ENCODE measurements around the gene SLC9A2. TPM values are rescaled to one million over a fixed set of nuclear protein-coding genes. Genes with fewer than 3 reads are reported as not detected.

The SLC9A2 gene
- total RNA-seq, 2 experiments from 2014 or later, result not detected

DNA sequence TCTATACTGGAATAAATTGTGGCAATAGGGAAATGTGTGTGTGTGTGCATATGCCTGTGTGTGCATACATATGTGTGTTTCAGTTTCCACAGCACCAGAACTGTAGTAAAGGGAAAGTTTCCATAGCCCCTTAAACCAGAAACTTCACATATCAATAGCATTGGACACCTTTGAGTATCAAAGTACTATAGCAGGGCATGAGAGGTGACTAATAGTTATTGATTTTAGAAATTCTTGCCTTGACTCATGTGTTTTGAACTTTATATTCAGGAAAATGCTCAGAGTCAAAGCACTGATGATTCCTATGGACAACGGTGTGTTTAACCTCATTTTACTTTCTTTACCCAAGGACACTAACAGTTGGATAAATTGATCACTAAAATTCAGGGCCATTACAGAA is 50.0 kb downstream of the SLC9A2 start:
- ChIA-PET POLR2A (no interaction called here), CTCF (no interaction called here)

DNA sequence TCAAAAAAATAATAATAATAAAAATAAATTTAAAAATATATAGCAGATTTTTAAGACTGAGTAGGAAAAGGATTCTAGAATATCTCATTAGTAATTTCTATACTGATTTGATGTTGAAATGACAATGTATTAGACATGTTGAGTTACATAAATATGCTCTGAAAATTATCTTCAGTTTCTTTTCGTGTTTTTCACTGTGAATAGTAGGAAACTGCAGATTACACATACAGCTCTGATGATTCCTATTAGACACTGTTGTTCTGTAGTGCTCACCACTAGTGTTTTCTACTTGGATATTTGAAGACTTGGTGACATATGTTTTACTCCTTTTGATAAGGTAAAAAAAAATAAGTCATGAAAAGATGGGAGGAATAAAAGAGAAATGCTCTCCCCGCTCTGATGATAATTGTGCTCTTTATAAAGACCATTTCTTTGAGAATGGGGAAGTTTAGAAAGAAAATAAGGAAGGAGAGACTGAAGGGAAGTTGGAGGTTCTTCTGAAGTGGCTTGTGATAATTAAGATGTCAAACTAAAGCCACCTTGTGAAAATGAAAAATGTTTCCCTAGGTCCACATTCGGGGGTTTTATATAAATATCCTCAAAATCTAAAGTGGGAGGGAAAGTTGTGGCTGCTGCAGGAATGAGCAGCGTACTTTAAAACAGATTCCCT is 52.9 kb downstream of the SLC9A2 start:
- CTCF ChIA-PET, result no interaction called here
- POLR2A ChIA-PET, result no interaction called here

GRCh38 chr2:102674370-102674769 is 55.0 kb downstream of the SLC9A2 start:
- CTCF ChIA-PET, result no interaction called here
- POLR2A ChIA-PET, result no interaction called here

DNA sequence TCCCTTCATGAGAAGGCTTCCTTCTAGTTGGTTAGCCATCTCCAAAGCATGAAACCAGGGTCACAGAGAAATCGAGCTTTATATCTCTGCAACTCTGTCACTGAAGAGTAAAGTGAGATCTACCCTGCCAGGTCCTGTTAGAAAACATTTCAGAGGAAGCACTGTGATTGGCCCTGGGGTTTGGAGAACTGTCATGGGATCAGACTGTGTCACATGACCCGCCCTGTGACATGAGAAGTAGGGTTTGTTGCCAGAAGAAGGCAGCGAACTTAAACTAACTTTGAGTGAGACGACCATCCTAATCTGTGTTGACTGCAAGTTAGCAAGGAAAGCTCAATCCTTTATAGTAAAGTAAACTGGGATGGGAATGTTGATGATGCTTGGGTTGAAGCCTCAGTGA is 55.5 kb downstream of the SLC9A2 start:
- POLR2A ChIA-PET, result no interaction called here
- CTCF ChIA-PET, result no interaction called here

DNA sequence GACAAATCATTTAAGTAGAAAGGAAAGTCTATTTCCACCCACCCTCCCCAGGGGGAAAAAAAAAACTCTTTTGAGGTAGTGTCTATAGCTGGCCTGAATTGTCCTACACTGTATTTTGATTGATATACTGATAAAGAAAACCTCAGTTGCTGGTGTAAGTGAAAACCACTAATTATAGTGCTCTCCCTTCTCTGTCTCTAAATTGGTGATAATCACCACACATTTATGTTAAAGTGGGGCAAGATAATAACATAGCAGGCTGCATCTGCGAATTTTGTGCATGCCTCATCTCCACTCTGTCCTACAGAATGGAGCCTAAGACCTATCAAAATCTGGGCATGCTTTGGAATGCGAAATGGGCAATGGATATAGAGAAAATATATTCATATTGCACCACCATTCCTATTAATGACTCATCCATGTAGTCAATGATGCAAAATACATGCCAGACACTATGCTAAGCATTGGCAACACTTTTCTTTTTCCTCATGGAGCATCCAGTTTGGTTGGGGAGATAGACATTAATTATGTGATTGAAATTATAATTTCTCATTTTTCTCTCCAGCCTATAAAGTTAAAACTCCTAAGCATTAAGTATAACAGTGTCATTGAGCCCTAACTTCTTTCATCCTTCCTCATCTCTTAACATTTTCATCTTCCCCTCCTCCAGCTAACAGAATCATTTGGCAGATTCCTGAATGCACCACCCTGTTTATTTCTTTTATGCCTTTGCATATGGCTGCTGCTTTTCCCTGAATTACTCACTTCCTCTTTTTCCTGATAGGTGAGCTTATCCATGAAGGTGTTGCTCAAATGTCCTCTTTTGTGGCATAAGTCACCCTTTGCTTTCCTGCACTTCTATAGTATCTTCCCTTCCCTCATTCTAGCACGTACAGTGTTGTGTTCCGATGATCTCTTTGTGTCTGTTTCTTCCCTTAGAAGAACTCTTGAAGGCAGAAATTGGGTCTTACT is 58.2 kb downstream of the SLC9A2 start:
- POLR2A ChIA-PET, result no interaction called here

GRCh38 chr2:102678442-102678841 is 59.1 kb downstream of the SLC9A2 start:
- CTCF ChIA-PET, result interaction anchor here (0.6 kb wide), 1 partner anchor 285 kb away, joined by 3 read pairs; no protein-coding TSS in a partner anchor

More for the DNA sequence above, 58.2 kb downstream of the SLC9A2 start:
- CTCF ChIA-PET, result no interaction called here

DNA sequence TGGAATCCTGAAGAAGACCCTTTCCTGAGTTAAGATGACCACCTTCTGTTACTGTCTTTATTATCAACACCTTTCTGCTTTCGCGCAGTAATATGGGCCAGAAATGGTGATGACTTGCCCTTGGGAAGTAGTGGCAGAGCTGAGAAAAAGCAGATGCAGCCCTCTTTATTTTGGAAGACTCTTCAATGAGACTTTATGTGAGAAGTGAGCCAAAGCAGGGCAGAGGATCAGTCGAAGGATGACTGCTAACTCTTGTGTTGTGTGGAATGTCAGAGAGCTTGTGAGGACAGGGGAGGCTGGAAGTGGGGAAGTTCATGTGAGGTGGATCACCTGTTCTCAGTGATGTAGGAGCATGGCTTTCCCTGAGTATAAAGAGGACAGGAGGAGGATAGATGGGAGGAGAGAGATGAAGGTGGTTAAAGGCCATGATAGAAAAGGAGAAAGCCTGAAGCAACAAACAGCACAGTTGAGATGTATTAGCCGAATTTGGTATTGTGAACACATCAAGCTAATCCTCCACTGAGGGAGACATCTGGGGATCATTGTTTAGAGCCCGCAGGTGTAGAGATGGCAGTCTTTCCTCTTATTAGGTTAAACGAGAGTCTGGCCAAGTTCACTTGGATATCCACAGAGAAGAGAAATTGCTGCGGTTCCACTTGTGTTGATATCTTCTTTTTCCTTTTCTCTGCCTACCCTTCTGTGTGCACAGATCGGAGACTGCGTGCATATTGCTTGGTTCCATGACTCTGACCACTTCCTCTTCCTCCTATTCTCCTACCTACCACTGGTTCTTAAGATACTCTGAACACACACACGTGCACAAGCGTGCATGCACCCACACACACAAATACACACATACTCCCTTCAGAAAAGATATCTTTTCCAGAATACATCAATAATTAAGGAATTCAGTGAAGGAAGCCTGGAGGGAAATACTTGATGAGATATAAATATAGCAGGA is 67.4 kb downstream of the SLC9A2 start:
- CTCF ChIA-PET, result no interaction called here
- POLR2A ChIA-PET, result no interaction called here

More at GRCh38 chr2:102678442-102678841, 59.1 kb downstream of the SLC9A2 start:
- POLR2A ChIA-PET, result no interaction called here

DNA sequence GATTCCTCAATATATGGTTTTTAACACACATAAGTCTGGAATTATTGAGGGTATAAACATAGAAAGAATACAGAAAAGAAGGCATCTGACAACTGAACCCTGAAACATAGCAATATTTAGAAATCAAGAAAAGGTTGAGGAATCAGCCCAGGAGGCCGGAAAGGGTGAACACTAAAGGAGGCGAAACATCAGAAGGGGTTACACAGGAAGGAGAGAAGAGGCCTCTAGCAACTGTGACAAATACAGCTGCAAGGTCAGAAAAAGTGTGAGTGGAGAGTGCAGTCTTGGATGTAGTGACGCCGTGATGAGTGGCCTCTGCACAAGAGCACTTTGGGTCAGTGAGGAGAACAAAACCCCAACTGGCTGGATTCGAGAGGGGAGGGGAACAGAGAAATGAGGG is 70.7 kb downstream of the SLC9A2 start:
- ChIA-PET POLR2A (no interaction called here), CTCF (no interaction called here)

GRCh38 chr2:102696463-102696862 is 77.1 kb downstream of the SLC9A2 start:
- CTCF ChIA-PET, result no interaction called here

GRCh38 chr2:102698369-102699111 is 79.2 kb downstream of the SLC9A2 start:
- POLR2A ChIA-PET, result no interaction called here

More at GRCh38 chr2:102696463-102696862, 77.1 kb downstream of the SLC9A2 start:
- POLR2A ChIA-PET, result no interaction called here

DNA sequence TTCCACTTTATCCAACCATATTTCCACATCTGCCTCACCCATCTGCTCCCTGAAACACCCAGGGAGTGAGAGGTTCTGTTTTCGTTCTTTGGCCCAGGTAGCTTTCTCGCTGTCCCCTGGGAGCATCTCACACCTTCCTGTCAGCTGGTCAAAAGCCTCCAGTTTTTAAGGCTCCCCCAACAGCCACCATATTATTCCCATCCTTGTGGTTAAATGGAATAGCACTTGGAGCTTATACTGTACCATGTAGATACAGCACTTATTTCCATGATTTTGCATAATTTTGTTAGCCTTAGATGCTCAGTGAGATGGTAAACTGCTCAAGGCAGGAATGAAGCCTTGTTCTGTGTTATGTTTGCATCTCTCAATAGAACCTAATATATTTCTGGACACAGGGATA is 84.0 kb downstream of the SLC9A2 start:
- ChIA-PET POLR2A (no interaction called here), CTCF (interaction anchor here (0.8 kb wide), 1 partner anchor 11 kb away, joined by 3 read pairs; no protein-coding TSS in a partner anchor)

More at GRCh38 chr2:102698369-102699111, 79.2 kb downstream of the SLC9A2 start:
- CTCF ChIA-PET, result no interaction called here

- ChIA-PET CTCF (interaction anchor here (0.8 kb wide), 1 partner anchor 12 kb away, joined by 3 read pairs; no protein-coding TSS in a partner anchor), POLR2A (no interaction called here)
Observed at GRCh38 chr2:102703748-102704147, 84.4 kb downstream of the SLC9A2 start.

DNA sequence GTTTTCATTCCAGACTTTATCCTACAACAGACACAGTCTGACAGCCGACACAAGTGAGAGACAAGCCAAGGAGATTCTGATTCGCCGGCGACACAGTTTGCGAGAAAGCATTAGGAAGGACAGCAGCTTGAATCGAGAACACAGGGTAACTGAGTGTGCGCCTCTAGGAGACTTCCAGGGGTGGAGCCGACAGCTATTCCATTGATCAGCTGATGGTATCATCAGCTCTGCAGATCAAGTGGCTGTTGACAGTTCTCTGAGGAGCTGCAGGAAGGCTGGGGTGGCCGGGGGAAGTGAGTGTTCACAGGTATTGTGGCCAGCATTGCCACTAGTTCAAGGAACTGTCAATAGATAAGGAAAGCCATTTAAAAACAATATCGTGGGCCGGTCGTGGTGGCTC is 85.2 kb downstream of the SLC9A2 start:
- ChIA-PET POLR2A (no interaction called here), CTCF (no interaction called here)

- ChIA-PET POLR2A (no interaction called here), CTCF (no interaction called here)
Observed at GRCh38 chr2:102707796-102708695, 88.7 kb downstream of the SLC9A2 start.

- ChIA-PET POLR2A (no interaction called here), CTCF (no interaction called here)
Observed at GRCh38 chr2:102708847-102709559, 89.7 kb downstream of the SLC9A2 start.

DNA sequence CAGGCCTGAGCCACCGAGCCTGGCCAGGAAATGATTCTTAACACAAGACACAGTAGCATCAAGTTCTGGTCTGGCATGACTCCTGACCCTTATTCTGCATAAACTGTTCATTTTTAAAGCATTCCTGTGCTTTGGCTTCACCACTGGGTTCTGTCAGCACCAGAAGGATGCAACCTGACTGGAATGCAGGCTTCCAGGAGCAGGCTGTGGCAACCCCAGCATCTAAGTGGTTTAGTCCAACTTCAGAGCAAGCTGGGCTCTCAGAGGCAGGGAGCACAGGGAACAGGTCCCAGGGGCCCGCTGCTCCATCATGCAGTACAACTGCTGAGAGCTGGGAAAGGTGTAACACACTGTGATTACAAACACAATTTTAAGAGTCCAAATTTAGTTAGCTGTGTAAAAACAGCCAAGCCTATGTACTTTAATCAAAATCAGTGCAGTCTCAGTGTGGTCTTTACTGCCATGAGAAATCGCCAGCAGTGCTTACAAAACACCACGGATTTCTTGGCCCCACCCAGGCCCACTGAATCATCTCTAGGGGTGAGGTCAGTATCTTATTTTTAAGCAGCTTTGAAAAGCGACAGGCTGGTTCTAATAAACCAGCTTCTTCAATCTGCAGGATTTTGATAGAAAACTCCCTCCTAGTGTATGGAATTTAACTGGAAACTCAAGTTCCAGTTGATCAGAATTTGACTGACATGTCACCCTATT is 98.1 kb downstream of the SLC9A2 start:
- ChIA-PET CTCF (no interaction called here), POLR2A (no interaction called here)
